ENCODE data around the gene TK2.
"Not testable (repeated sequence)": the region's sequence is repeated elsewhere in the genome, so short reads cannot be mapped to it uniquely, and the experiment has no call there.

TK2 gene

DNA sequence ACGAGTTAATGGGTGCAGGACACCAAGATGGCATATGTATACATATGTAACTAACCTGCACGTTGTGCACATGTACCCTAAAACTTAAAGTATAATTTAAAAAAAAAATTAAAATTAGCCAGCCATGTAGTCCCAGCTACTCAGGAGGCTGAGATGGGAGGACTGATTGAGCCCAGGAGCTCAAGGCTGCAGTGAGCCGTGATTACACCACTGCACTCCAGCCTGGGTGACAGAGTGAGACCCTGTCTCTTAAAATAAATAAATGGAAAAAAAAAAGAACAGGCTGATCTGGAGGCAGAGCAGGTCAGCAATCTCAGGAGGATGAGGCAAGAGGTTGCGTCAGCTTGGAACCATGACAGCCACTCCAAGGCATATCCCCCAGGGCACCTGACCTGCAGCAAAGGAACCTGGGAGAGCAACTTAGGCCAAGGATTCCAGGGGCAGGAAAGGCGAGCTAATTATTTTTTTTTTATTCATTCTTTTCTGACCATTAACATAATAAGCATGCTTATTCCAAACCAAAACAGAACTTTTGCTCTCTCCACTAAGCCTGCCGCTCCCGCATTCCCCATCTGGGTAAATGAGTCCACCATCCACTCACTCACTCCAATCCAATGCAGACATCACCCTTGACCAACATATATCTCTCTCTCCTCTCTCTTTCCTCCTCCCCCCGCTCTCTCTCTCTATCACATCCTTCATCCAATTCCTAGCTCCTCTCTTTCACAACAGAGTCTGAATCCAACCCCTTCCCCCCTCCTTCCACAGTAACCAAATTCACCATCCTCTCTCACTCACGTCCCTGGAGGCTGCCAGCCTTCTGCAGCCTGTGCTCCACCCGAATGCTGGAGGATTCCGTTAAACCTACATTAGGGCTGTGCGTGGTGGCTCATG, 47.7 kb downstream of the TK2 start:
- no peak overlapping the region for H3K4me3 ChIP-seq (ENCODE audit: low read length)
- H3K9ac ChIP-seq (ENCODE audit: low read length) = no peak overlapping the region
- no peaks in the 10 kb centered on the region for H3K27me3 ChIP-seq (ENCODE audit: control insufficient read depth, insufficient read depth, low read length)
- H3K9me3 ChIP-seq (ENCODE audit: control insufficient read depth, low read length) = no peaks in the 10 kb centered on the region
- no peaks in the 10 kb centered on the region for H3K36me3 ChIP-seq (ENCODE audit: control insufficient read depth, insufficient read depth, low read length)
- H3K4me1 ChIP-seq (ENCODE audit: control insufficient read depth, insufficient read depth, low read length) = no peaks in the 10 kb centered on the region

DNA sequence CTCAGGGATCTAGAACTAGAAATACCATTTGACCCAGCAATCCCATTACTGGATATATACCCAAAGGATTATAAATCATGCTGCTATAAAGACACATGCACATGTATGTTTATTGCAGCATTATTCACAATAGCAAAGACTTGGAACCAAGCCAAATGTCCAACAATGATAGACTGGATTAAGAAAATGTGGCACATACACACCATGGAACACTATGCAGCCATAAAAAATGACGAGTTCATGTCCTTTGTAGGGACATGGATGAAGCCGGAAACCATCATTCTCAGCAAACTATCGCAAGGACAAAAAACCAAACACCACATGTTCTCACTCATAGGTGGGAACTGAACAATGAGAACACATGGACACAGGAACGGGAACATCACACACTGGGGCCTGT, 48.4 kb downstream of the TK2 start:
- not testable (repeated sequence) for H3K4me3 ChIP-seq (ENCODE audit: low read length); H3K9me3 ChIP-seq (ENCODE audit: control insufficient read depth, low read length); H3K9ac ChIP-seq (ENCODE audit: low read length); H3K36me3 ChIP-seq (ENCODE audit: control insufficient read depth, insufficient read depth, low read length); H3K4me1 ChIP-seq (ENCODE audit: control insufficient read depth, insufficient read depth, low read length); H3K27me3 ChIP-seq (ENCODE audit: control insufficient read depth, insufficient read depth, low read length)

- H3K36me3 ChIP-seq (ENCODE audit: control insufficient read depth, insufficient read depth, low read length); H3K4me3 ChIP-seq (ENCODE audit: low read length); H3K9ac ChIP-seq (ENCODE audit: low read length); H3K27me3 ChIP-seq (ENCODE audit: control insufficient read depth, insufficient read depth, low read length); H3K9me3 ChIP-seq (ENCODE audit: control insufficient read depth, low read length); H3K4me1 ChIP-seq (ENCODE audit: control insufficient read depth, insufficient read depth, low read length): not testable (repeated sequence)
Observed at GRCh38 chr16:66497921-66498320, 52.0 kb downstream of the TK2 start.

DNA sequence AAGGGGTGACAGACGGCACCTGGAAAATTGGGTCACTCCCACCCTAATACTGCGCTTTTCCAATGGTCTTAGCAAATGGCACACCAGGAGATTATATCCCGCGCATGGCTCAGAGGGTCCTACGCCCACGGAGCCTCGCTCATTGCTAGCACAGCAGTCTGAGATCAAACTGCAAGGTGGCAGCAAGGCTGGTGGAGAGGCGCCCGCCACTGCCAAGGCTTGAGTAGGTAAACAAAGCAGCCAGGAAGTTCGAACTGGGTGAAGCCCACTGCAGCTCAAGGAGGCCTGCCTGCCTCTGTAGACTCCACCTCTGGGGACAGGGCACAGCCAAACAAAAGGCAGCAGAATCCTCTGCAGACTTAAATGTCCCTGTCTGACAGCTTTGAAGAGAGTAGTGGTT, 53.7 kb downstream of the TK2 start:
- not testable (repeated sequence) for H3K9ac ChIP-seq (ENCODE audit: low read length); H3K27me3 ChIP-seq (ENCODE audit: control insufficient read depth, insufficient read depth, low read length)

GRCh38 chr16:66495440-66495839, 54.5 kb downstream of the TK2 start:
- Histone ChIP-seq H3K9ac (ENCODE audit: low read length) (no peak overlapping the region), H3K9me3 (ENCODE audit: control insufficient read depth, low read length) (no peaks in the 10 kb centered on the region), H3K4me1 (ENCODE audit: control insufficient read depth, insufficient read depth, low read length) (peaks cover 12% of the 10 kb centered on the region), H3K36me3 (ENCODE audit: control insufficient read depth, insufficient read depth, low read length) (no peaks in the 10 kb centered on the region), H3K27me3 (ENCODE audit: control insufficient read depth, insufficient read depth, low read length) (no peaks in the 10 kb centered on the region), H3K4me3 (ENCODE audit: low read length) (no peak overlapping the region)

More for the DNA sequence above, 53.7 kb downstream of the TK2 start:
- not testable (repeated sequence) for H3K9me3 ChIP-seq (ENCODE audit: control insufficient read depth, low read length); H3K36me3 ChIP-seq (ENCODE audit: control insufficient read depth, insufficient read depth, low read length); H3K4me1 ChIP-seq (ENCODE audit: control insufficient read depth, insufficient read depth, low read length); H3K4me3 ChIP-seq (ENCODE audit: low read length)

DNA sequence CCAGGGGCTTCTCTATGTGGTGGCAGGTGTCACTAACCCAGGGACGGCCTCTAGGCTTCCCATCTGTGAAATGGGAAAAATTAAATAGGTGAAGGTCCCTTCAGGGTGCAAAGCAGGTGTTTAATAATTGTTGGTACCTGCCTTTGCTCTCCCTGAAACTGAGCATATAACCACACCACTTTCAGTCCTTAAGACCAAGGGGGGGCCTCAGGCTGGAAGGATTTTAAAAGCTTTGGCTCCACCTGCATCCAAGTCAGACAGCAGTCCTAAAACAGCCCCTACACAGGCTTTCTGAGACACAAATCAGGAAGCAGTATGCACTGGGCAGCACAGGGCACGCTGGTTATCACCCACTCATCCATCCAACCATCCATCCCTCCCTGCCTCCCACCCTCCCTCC, 55.0 kb downstream of the TK2 start:
- no peak overlapping the region for H3K9ac ChIP-seq (ENCODE audit: low read length)
- H3K4me1 ChIP-seq (ENCODE audit: control insufficient read depth, insufficient read depth, low read length) = peaks cover 12% of the 10 kb centered on the region
- H3K4me3 ChIP-seq (ENCODE audit: low read length) = no peak overlapping the region

GRCh38 chr16:66493490-66494401, 56.2 kb downstream of the TK2 start:
- no peak overlapping the region for H3K4me3 ChIP-seq (ENCODE audit: low read length)
- H3K9me3 ChIP-seq (ENCODE audit: control insufficient read depth, low read length) = no peaks in the 10 kb centered on the region
- no peaks in the 10 kb centered on the region for H3K27me3 ChIP-seq (ENCODE audit: control insufficient read depth, insufficient read depth, low read length)
- peaks cover 12% of the 10 kb centered on the region for H3K4me1 ChIP-seq (ENCODE audit: control insufficient read depth, insufficient read depth, low read length)
- H3K9ac ChIP-seq (ENCODE audit: low read length) = no peak overlapping the region
- H3K36me3 ChIP-seq (ENCODE audit: control insufficient read depth, insufficient read depth, low read length) = no peaks in the 10 kb centered on the region

More for the DNA sequence above, 55.0 kb downstream of the TK2 start:
- H3K27me3 ChIP-seq (ENCODE audit: control insufficient read depth, insufficient read depth, low read length) = no peaks in the 10 kb centered on the region
- H3K36me3 ChIP-seq (ENCODE audit: control insufficient read depth, insufficient read depth, low read length) = no peaks in the 10 kb centered on the region
- no peaks in the 10 kb centered on the region for H3K9me3 ChIP-seq (ENCODE audit: control insufficient read depth, low read length)

- no peaks in the 10 kb centered on the region for H3K36me3 ChIP-seq (ENCODE audit: control insufficient read depth, insufficient read depth, low read length)
- H3K9ac ChIP-seq (ENCODE audit: low read length) = no peak overlapping the region
- H3K9me3 ChIP-seq (ENCODE audit: control insufficient read depth, low read length) = no peaks in the 10 kb centered on the region
- H3K27me3 ChIP-seq (ENCODE audit: control insufficient read depth, insufficient read depth, low read length) = no peaks in the 10 kb centered on the region
- H3K4me1 ChIP-seq (ENCODE audit: control insufficient read depth, insufficient read depth, low read length) = peaks cover 17% of the 10 kb centered on the region
- H3K4me3 ChIP-seq (ENCODE audit: low read length) = no peak overlapping the region
Observed at GRCh38 chr16:66491716-66492064, 58.2 kb downstream of the TK2 start.

DNA sequence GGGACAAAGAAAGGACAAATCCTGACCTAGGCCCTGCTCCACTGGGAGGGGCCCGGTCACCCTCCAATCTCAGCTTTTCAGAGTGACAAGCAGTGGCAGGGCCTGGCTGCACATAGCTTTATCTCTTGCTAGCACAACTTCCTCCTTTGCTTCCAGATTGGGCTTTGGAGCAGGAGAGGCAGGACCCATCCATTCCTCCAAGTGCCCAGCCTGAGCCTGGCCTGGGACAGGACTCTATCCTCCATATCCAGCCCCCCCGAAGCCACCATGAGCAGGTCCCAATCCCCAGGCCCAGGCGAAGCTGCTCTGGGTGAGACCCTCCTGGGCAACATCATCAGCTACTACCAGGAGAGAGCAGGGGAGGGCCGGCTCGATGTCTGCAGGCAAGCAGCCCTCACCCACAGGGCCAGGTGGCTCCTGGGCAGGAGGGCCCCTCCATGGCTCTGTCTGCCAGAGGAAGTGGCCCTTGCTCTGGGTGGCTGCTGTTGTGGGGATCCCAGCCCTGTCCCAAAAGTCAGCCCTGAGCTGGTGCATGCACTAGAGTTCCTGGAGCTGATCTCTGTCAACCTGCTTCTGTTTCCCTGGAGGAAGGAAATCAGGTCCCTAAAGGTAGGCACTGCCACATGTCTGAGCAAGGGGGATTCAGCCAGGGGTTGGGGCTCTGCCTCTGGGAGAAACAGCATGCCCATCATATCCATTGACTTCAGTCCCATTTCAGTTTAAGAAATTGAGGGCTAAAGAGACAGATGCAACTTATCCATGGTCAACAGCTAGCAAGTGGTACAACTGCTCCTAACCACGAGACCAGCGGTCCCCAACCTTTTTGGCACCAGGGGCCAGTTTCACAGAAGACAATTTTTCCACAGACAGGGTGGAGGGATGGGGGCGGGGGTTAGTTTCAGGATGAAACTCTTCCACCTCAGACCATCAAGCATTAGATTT, 58.9 kb downstream of the TK2 start:
- H3K9ac ChIP-seq (ENCODE audit: low read length) = no peak overlapping the region
- H3K4me3 ChIP-seq (ENCODE audit: low read length) = no peak overlapping the region
- H3K36me3 ChIP-seq (ENCODE audit: control insufficient read depth, insufficient read depth, low read length) = no peaks in the 10 kb centered on the region
- no peaks in the 10 kb centered on the region for H3K27me3 ChIP-seq (ENCODE audit: control insufficient read depth, insufficient read depth, low read length)
- H3K9me3 ChIP-seq (ENCODE audit: control insufficient read depth, low read length) = no peaks in the 10 kb centered on the region
- peaks cover 17% of the 10 kb centered on the region for H3K4me1 ChIP-seq (ENCODE audit: control insufficient read depth, insufficient read depth, low read length)

GRCh38 chr16:66489818-66490217, 60.1 kb downstream of the TK2 start:
- Histone ChIP-seq H3K27me3 (ENCODE audit: control insufficient read depth, insufficient read depth, low read length) (no peaks in the 10 kb centered on the region), H3K9ac (ENCODE audit: low read length) (no peak overlapping the region), H3K4me1 (ENCODE audit: control insufficient read depth, insufficient read depth, low read length) (peaks cover 17% of the 10 kb centered on the region), H3K9me3 (ENCODE audit: control insufficient read depth, low read length) (no peaks in the 10 kb centered on the region), H3K4me3 (ENCODE audit: low read length) (no peak overlapping the region), H3K36me3 (ENCODE audit: control insufficient read depth, insufficient read depth, low read length) (no peaks in the 10 kb centered on the region)

GRCh38 chr16:66489385-66489784, 60.5 kb downstream of the TK2 start:
- Histone ChIP-seq H3K9ac (ENCODE audit: low read length) (no peak overlapping the region), H3K9me3 (ENCODE audit: control insufficient read depth, low read length) (no peaks in the 10 kb centered on the region), H3K36me3 (ENCODE audit: control insufficient read depth, insufficient read depth, low read length) (no peaks in the 10 kb centered on the region), H3K4me1 (ENCODE audit: control insufficient read depth, insufficient read depth, low read length) (peaks cover 17% of the 10 kb centered on the region), H3K27me3 (ENCODE audit: control insufficient read depth, insufficient read depth, low read length) (no peaks in the 10 kb centered on the region), H3K4me3 (ENCODE audit: low read length) (no peak overlapping the region)
